Erythroblast (primary cell): Measurements from ENCODE around the gene CD82.

ENCODE experiments used
- GATA1 ChIP-seq: IDR thresholded peaks from 2 replicates; pipeline ENCODE4 v1.6.1; 2011; ENCODE audit warnings: low read depth, mild to moderate bottlenecking, control low read depth, low read length, moderate library complexity
- POLR2A ChIP-seq: IDR thresholded peaks from 2 replicates; pipeline ENCODE4 v1.6.1; 2011; ENCODE audit warnings: mild to moderate bottlenecking, low read length

- no peak for TF ChIP-seq POLR2A
- TF ChIP-seq GATA1, result no peak
Observed at GRCh38 chr11:44567876-44568256, 2.4 kb downstream of the CD82 start.
